NCI-H82 treated with DMSO at 0.1 percent for 48 hours (cell line): ENCODE measurements around the gene ARHGAP1.
"Not testable (repeated sequence)": the region's sequence is repeated elsewhere in the genome, so short reads cannot be mapped to it uniquely, and the experiment has no call there.

Experiments used
- DNase-seq: peaks from one replicate; lab custom pipeline; 2025; ENCODE audit not compliant: unreplicated experiment; lab: John Stamatoyannopoulos, UW

The ARHGAP1 gene

GRCh38 chr11:46675288-46675851, 25.0 kb downstream of the ARHGAP1 start:
- DNase-seq: no peak

GRCh38 chr11:46674463-46675287, 25.7 kb downstream of the ARHGAP1 start:
- DNase-seq: no peak

GRCh38 chr11:46673713-46674462, 26.5 kb downstream of the ARHGAP1 start:
- DNase-seq: no peak

GRCh38 chr11:46672381-46672839, 28.0 kb downstream of the ARHGAP1 start:
- DNase-seq: no peak

- no peak for DNase-seq
These were observed 28.5 kb downstream of the ARHGAP1 start for GRCh38 chr11:46671958-46672315.

- not testable (repeated sequence) for DNase-seq
These were observed 29.9 kb downstream of the ARHGAP1 start for GRCh38 chr11:46670521-46670920.

- DNase-seq: no peak
These were observed 30.7 kb downstream of the ARHGAP1 start for GRCh38 chr11:46669711-46670139.

GRCh38 chr11:46668480-46669085, 31.8 kb downstream of the ARHGAP1 start:
- DNase-seq: no peak

- DNase-seq: no peak
These were observed 33.4 kb downstream of the ARHGAP1 start for GRCh38 chr11:46667043-46667481.

GRCh38 chr11:46666516-46666915, 33.9 kb downstream of the ARHGAP1 start:
- DNase-seq: no peak

GRCh38 chr11:46665356-46665755, 35.1 kb downstream of the ARHGAP1 start:
- DNase-seq: no peak

- no peak for DNase-seq
These were observed 35.8 kb downstream of the ARHGAP1 start for GRCh38 chr11:46664612-46665011.

- no peak for DNase-seq
These were observed 37.0 kb downstream of the ARHGAP1 start for GRCh38 chr11:46663277-46663940.

- DNase-seq: no peak
These were observed 38.1 kb downstream of the ARHGAP1 start for GRCh38 chr11:46662366-46662765.

- no peak for DNase-seq
These were observed 38.6 kb downstream of the ARHGAP1 start for GRCh38 chr11:46661836-46662235.

GRCh38 chr11:46659908-46660307, 40.5 kb downstream of the ARHGAP1 start:
- no peak for DNase-seq

- no peak for DNase-seq
These were observed 42.2 kb downstream of the ARHGAP1 start for GRCh38 chr11:46658259-46658658.

GRCh38 chr11:46657186-46657585, 43.2 kb downstream of the ARHGAP1 start:
- no peak for DNase-seq

GRCh38 chr11:46655631-46656030, 44.8 kb downstream of the ARHGAP1 start:
- no peak for DNase-seq

- no peak for DNase-seq
These were observed 51.2 kb downstream of the ARHGAP1 start for GRCh38 chr11:46649180-46649738.
